Activated naive CD4-positive, alpha-beta T cell treated with Interleukin-2 at 50 U/mL for 16 hours (primary cell): ENCODE measurements around the gene CEP95.
"Not testable (repeated sequence)": the region's sequence is repeated elsewhere in the genome, so short reads cannot be mapped to it uniquely, and the experiment has no call there.

ENCODE experiments used
- DNase-seq: peaks from one replicate; pipeline ENCODE4 v3.0.0-alpha.2; 2020

The CEP95 gene, protein sequence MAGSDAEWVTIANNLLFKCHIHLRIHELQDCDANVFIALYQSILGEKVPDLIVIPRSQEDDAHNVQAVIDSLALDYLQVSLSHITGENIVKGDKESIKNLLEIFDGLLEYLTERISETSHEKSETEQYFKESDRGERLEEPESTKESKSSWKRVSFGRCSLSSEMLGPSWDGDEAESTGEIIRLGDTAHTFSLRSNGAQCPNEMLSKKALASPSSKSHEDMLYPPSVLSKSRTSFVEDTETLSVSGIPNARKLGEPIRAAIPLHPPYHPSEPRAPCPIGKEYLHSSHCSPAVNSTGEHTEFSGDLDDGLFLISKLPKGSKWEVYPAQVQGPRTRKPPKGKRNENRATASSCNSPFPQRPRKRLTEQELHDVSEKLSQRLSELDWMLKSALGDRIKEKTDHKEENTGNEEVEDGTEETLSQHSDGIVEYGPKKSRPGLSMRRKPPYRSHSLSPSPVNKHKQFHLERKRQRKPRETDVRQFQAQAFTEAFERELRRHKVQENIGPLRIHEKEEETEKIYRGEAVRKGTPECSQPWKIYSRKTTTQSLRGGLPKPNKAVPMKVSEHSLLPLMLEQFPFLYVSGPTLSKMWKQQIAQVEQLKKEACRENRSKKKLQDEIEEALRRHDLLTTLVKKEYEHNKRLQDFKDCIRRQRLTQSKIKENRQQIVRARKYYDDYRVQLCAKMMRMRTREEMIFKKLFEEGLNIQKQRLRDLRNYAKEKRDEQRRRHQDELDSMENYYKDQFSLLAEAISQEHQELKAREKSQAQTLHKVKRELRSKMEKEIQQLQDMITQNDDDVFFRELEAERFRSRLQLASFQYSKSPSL

DNA sequence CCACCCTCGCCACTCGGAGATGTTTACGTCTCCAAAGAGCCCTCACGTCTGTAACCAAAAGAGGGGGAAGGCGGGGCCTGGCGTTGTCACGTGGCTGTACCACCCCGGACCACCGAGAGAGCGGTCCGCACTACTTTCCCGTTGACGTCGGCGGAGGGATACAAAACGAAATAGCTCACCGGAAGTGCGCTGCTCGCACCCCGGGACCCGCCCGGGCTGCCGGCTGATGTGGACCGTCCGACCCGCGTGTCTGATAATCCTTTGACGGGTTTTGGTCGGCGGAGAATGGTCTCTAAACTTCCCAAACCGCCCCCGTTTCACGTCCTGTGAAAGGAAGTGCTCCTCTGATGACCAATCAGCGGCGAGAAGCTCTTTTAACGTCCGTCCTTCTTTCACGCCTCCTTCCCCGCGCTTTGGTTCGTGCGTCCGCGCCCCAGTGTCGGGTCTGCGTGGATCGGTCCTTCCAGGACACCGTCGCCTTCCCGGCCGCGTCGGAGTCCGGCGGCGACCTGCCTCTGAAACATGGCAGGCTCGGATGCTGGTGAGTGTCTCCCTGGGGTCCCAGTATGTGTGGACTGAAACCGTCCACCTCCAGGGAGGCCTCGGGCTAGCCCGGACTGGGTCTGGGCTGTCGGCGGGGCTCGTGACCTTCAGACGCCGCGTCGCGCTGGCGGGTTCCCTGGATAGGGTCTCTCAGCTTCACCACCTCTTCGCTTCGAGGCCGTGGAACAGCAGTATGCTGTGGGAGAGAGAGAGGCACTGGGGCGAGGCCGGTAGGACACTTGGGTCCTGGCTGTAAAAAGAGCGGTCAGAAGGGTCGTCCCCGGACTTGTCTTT lies at the start of gene CEP95:
TSS of gene CEP95 (plus strand) at position 402 of the 837 bp plus-strand sequence. CDS start at position 523, 121 bp downstream.
- DNase-seq, result peak; percentile 96

DNA sequence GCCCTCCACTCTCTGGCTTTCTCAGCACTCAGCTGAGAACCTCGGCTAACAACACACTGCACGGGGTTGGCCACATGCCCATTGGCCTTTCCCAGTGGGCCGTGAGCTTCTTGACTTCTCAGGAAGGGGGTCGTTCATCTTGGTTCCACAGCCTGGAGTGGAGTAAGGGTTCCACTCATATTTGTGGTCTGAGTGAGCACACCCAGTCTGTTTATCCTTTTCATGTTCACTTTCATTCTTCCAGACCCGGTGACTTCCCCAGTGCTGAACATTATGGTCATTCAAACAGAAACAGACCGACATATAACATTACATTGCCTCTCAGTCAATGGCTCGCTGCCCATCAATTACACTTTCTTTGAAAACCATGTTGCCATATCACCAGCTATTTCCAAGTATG lies 49.6 kb upstream of the CEP95 start:
- DNase-seq, result no peak

DNA sequence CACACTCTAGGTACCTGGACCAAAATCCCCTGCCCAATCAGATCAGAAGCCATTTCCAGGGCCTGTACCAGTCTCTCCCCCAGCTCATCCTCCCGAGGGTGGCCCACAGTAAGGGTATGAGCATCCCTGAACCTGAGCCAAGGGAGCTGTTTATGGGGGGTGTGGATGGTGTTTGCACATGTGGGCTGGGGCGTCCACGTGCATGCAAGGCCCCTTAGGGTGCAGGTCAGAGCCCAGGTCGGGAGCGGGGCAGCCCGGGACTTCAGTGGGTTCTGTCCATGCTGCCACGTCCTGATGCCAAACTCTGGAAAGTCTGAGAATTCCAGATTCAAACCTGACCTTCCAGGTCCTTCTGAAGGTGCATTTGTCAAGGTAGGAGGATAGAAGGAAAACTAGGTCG lies 48.0 kb upstream of the CEP95 start:
- DNase-seq, result no peak

DNA sequence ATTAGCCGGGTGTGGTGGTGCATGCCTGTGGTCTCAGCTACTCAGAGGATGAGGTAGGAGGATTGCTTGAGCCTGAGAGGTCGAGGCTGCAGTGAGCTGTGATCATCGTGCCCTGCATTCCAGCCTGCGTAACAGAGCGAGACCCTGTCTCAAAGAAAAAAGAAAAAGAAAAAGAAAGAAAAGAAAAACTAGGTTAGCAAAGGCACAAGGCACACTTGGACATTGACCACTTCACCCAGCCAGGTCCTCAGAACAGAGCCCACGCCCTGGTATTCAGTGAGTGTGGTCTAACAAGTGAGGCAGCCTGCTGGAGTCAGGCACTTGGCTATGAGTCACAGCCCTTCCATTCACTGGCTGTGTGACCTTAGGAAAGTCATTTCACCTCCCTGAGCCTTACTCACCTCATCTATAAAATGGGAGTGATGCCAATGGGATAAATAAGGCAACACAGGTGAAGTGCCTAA lies 47.5 kb upstream of the CEP95 start:
- DNase-seq, result no peak

DNA sequence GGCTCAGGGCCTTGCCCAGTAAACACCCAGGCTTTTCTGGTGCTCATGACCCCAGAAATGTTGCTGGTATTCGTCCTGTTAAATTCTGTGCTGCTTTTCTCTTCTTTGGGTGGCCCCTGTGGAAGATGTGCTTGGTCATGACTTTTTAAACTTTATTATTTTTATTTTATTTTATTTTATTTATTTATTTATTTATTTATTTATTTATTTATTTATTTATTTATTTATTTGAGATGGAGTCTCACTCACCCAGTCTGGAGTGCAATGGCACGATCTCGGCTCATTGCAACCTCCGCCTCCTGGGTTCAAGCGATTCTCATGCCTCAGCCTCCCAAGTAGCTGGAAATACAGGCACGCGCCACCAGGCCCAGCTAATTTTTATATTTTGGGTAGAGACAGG lies 47.0 kb upstream of the CEP95 start:
- not testable (repeated sequence) for DNase-seq

DNA sequence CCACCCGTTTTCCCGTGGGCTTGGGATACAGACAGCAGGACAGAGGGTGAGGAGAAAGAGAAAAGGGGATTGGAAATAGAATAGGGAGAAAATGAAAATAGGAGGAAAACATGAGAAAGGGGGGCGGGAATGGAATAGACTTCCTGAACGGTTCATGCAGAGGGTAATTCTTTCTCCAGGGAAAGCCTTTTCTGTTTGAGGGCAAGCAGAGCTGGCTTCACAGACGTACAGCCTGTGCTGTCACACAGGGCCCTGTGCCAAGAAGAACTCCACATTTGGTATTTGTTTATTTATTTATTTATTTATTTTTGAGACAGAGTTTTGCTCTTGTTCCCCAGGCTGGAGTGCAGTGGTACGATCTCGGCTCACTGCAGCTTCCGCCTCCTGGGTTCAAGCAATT lies 45.8 kb upstream of the CEP95 start:
- DNase-seq, result no peak

DNA sequence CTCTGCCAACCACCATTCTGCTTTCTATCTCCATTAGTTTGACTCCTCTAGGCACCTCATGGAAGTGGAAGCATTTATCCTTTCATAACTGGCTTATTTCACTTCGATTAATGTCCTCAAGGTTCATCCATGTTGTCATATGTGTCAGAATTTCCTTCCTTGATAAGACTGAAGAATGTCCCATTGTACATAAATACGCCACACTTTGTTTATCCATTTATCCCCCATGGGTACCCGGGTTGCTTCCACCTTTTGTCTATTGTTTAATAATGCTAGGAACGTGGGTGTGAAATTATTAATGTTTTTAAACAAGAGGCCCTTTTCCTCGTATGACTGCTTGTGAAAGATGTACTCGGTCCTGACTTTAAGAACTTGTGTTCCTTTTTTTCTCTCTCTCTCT lies 45.0 kb upstream of the CEP95 start:
- DNase-seq, result no peak

DNA sequence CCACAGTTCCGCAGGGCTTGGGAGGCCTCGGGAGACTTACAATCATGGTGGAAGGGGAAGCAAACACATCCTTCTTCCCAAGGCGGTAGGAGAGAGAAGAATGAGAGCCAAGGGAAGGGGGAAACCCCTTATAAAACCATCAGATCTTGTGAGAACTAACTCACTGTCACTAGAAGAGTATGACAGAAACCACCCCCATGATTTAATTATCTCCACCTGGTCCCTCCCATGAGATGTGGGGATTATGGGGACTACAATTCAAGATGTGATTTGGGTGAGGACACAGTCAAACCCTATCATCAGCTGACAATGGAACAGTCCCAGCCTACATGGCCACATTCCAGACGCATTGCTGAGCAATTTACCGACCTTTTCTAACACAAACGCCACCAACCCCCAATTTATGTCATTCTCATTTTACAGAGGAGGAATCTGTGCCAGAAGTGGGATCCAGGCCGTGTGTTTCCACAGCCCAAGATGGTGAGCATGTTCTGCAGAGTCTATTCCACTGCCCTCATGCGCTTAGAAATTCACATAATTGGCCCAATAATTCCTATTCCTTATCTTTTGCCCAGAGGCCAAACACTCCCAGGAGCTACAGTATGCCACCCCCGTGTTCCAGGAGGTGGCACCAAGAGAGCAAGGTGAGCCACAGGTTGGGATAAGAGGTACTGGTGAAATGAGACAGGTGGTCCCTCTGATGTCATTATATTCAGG lies 40.6 kb upstream of the CEP95 start:
- DNase-seq, result no peak

DNA sequence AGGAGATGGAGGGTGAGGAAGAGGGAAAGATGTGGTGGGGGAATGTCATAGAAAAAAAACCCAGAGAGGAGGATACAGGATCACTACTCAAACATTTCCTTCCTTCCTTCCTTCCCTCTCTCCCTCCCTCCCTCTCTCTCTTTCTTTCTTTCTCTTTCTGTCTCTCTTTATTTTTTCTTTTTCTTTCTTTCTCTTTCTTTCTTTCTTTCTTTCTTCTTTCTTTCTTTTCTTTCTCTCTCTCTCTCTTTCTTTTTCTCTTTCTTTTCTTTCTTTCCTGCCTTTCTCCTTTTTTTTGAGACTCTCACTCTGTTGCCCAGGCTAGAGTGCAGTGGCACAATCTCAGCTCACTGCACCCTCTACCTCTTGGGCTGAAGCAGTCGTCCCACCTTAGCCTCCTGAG lies 39.9 kb upstream of the CEP95 start:
- DNase-seq, result not testable (repeated sequence)

DNA sequence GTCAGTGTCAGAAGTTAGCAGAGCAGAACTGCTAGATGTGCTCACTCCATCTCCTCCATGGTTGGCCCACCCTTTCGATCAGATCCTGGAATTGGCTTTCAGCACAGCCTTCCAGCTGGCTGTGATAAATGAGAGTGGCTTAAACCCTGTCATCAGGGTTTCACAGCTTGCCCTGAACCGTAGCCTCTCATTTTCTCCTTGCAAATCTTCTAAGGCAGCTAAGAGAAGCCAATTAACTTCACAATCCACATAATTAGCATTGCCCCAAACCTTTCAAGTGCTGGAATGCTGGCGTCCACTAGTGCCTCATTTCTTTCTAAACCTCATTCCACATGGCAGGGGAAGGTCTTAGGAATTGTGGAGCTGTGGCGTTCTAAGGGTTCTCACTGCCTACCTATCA lies 36.2 kb upstream of the CEP95 start:
- DNase-seq, result no peak

DNA sequence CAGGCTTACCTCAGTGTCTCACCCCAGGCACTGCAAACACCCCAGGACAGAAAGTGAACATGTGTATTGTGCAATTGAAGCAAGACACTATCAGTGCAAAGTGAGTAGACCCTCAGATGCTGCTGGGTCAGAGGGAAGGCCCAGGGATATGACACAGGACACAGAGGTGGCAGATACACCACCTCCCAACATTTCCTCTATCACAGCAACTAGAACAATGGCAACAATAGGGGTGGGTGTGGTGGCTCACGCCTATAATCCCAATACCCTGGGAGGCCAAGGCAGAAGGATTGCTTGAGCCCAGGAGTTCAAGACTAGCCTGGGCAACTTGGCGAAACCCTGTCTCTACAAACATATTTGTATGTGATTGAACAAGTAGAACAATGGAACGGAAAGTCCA lies 35.3 kb upstream of the CEP95 start:
- DNase-seq, result no peak

DNA sequence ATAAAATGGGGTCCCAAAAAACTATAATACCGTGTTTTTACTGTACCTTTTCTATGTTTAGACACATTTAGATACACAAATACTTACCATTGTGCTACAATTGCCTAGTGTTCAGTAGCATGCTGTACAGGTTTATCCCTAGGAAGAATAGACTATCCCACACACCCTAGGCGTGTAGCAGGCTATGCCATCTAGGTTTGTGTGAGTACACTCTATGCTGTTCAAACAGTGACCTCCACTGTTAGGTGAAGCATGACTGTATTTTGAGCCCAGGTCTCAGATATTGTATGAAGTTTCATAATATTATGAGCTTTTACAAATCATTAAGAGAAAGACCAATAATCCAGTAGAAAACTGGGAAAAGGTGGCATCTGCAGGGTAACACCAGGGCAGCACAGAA lies 34.2 kb upstream of the CEP95 start:
- no peak for DNase-seq

DNA sequence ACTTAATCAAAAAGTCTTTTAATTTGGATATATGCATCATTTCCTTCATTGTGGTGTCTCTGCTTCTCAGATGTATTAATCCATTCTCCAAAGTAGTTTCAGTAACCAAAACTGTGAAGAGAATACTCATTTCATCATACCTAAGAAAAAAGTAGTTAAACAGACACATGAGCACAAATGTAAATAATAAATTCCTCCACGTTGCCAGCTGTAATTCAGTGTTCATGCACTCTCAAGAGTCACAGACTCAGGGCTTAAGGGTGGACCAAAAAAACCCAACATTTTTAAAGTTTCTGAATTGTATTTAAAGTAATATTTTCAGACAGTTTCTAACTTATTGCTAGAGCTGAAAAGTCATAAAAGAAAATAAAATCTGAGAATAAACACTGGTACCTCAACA lies 28.9 kb upstream of the CEP95 start:
- no peak for DNase-seq

DNA sequence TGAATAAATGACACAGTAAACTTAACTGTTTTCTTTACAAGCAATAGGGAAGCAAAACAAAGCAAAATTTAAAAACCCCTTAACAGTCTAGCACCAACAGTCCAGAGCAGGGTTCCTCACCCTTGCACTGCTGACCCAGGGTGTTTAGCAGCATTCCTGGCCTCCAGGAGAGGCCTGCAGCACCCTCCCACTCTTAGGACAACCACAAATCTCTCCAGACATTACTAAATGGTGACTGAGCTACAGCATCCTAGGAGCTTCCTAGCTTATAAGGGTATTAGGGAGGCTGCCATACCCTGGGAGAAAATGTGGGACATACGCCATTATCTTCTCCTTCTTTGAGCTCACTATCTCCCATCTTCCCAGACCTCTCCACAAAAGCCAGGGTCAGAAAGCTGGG lies 25.8 kb upstream of the CEP95 start:
- DNase-seq, result no peak

DNA sequence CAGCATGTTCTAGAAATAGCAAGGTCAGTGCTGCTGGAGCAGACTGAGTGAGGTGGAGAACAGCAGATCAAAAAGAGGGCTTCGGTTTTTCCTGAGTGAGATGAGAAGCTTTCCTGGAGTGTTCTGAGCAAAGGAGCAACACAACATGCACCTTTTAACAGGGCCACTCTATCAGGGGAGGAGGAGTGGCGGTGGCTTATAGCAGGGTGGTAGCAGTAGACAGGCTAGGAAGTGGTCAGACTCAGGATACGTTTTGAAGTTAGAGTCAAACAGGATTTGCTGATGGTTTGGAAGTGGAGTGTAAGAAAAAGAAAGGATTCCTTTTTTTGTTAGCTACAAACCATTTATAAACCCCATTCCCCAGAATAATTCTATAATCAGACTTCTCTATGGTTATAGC lies 22.4 kb upstream of the CEP95 start:
- DNase-seq, result no peak

DNA sequence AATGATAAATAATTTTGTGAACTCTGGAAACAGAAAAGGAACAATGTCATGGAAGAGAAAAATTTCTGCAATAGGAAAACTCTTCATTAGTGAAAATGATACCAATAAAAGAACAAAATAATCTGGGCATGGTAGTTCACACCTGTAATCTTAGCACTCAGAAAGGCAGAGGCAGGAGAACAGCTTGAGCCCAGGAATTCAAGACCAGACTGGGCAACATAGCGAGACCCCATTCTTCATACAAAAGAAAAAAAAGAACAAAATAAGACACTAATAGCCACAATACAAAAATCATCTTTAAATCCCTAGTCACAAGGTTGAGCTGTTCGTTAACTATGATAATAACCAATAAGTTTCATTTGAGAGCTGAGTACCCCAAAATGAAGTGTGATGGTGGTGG lies 18.5 kb upstream of the CEP95 start:
- DNase-seq, result no peak

DNA sequence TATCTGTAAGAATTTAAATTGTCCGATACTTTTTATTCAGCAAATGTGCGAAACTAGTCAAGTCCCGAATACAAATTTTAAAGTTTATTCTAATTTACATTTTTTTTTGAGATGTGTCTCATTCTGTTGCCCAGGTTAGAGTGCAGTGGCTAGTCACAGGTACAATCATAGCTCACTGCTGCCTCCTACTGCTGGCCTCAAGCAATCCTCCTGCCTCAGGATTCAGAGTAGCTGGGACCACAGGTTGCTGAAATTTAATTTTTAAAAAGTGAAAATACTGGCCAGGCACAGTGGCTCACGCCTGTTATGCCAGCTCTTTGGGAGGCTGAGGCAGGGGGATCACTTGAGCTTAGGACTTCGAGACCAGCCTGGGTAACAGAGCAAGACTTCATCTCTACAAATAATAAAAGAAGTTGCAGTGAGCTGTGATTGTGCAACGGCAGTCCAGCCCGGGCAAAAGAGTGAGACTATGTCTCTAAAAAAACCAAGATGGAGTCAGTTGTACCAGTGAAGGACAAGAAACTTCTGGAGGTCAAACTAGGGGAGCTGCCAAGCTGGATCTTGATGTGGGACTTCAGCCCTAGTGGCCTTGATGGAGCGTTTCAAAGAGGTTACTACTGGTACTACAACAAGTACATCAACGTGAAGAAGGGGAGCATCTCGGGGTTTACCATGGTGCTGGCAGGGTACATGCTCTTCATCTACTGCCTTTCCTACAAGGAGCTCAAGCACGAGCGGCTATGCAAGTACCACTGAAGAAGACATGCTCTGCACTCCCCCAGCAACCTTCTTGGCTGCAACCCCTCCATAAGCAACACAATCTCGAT lies 15.5 kb upstream of the CEP95 start:
- DNase-seq, result peak; percentile 52

DNA sequence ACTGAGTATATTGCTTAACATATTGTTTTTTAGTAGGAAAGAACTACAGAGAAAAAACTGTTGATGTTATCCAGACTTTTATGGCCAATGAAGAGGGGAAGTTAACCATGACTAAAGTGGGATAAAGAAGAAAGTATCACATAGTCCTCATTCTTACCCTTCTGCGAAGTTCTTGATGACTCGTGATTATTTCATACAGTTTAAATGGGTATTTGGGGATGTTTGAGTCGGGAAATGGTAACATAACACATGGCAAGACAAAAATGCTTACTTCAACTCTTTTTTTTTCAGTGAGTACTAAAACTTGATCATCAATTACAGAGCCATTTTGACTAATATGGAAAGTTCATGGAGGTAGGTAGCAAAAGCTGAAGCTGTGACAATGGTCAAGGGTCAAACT lies 14.8 kb upstream of the CEP95 start:
- DNase-seq, result no peak

DNA sequence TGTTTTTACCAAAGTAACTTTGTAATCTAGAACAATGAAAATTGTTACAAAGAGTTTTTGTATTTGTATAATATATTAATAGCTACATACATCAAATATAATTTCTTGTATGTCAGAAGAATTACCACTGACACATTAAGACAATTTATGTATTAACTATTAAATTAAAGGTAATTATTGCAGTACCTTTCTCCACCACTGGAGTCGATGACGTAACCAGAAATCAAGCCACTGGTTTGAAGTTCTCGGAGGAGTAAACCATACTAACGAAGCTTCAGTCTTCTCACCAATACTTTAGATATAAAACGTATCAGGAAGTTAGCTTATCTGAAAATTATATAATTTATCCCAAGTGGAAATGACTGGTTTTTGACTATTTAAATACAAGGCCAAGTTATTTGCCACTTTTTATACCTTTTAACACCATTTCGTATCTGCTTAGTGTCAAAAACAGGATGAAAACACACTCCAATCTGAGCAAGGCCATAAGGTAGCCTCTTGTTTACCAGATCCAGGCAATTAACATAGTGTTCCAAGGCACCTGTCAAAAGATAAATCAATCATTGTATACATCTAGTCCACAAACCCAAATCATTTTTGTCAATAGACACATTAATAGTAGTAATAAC lies 14.2 kb upstream of the CEP95 start:
- no peak for DNase-seq

DNA sequence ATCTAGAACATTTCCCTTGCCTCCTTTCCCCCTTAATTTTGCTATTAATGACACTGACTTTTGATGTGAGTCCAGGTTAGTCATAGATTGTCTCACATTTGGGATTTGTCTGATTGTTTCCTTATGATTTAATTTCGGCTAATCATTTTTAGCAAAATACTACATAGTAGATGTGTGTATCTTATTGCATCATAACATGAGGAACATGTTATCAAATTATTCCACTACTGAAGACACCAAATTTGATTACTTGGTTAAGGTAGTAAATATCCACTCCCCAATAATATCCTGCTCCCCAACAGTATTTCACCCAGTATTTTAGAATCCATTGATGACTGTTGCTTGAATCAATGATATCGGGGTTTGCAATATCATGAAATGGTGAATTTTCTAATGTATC lies 12.7 kb upstream of the CEP95 start:
- no peak for DNase-seq

DNA sequence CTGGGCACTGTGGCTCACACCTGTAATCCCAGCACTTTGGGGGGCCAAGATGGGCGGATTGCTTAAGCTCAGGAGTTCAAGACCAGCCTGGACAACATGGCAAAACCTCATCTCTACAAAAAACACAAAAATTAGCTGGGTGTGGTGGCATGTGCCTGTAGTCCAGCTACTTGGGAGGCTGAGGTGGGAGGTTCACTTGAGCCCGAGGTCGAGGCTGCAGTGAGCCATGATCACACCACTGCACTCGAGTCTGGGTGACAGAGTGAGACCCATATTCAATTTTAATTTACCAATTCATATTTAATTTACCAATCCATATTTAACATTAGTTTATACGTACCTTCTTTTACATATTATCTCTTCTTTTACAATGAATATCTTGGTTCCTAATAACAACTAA lies 11.5 kb upstream of the CEP95 start:
- not testable (repeated sequence) for DNase-seq
